WTC11 (cell line): ENCODE results near the gene IQCK. TPM values are rescaled to one million over a fixed set of nuclear protein-coding genes. Genes with fewer than 3 reads are reported as not detected.

Experiments used
- ATAC-seq: fragments of 200-7000 bp; cut with Tn5 transposase; 2 replicates; pipeline ENCODE4 v1.10.0; 2021; ENCODE audit warnings: mild to moderate bottlenecking, moderate library complexity
- CTCF ChIA-PET: fragments of 300-600 bp; sonication (Branson Sonifier 250); formaldehyde crosslinking; loops from one replicate; lab custom pipeline; 2021; ENCODE audit warnings: antibody characterized with exemption; lab: Charles Lee
- POLR2A ChIA-PET: fragments of 350-600 bp; sonication (Branson Sonifier 250); formaldehyde crosslinking; loops from one replicate; lab custom pipeline; 2021; ENCODE audit warnings: antibody characterized with exemption; lab: Charles Lee
- DNase-seq: peaks from one replicate; pipeline ENCODE4 v3.0.0; 2021; ENCODE audit warnings: low spot score
- H3K27ac Mint-ChIP-seq: 2 replicates; pipeline ENCODE4 v1.8.0; 2021; ENCODE audit warnings: mixed read lengths
- H3K27me3 Mint-ChIP-seq: 2 replicates; pipeline ENCODE4 v1.8.0; 2021; ENCODE audit warnings: low read depth, mild to moderate bottlenecking, moderate library complexity, mixed read lengths
- H3K36me3 Mint-ChIP-seq: 2 replicates; pipeline ENCODE4 v1.8.0; 2021; ENCODE audit warnings: mixed read lengths
- H3K4me1 Mint-ChIP-seq: 2 replicates; pipeline ENCODE4 v1.8.0; 2022; ENCODE audit warnings: mixed read lengths
- H3K4me3 Mint-ChIP-seq: 2 replicates; pipeline ENCODE4 v1.8.0; 2021; ENCODE audit warnings: mild to moderate bottlenecking, moderate library complexity, mixed read lengths
- H3K9me3 Mint-ChIP-seq: 2 replicates; pipeline ENCODE4 v1.8.0; 2021; ENCODE audit warnings: mixed read lengths
- CREM ChIP-seq: sonication (generic); formaldehyde crosslinking; IDR thresholded peaks from 2 replicates; pipeline ENCODE4 v1.8.1; 2022; ENCODE audit warnings: mild to moderate bottlenecking, missing genetic modification reagents, moderate library complexity
- ETV6 ChIP-seq: sonication (generic); formaldehyde crosslinking; IDR thresholded peaks from 2 replicates; pipeline ENCODE4 v1.8.1; 2022; ENCODE audit warnings: mild to moderate bottlenecking, missing genetic modification reagents
- FOXK1 ChIP-seq: sonication (generic); formaldehyde crosslinking; IDR thresholded peaks from 2 replicates; pipeline ENCODE4 v1.8.0; 2022; ENCODE audit warnings: mild to moderate bottlenecking, moderate library complexity, missing genetic modification reagents
- GABPB1 ChIP-seq: sonication (generic); formaldehyde crosslinking; IDR thresholded peaks from 2 replicates; pipeline ENCODE4 v1.8.1; 2023; ENCODE audit warnings: mild to moderate bottlenecking, missing genetic modification reagents
- RELA ChIP-seq: sonication (generic); formaldehyde crosslinking; IDR thresholded peaks from 2 replicates; pipeline ENCODE4 v1.8.1; 2022; ENCODE audit warnings: missing genetic modification reagents, mild to moderate bottlenecking, borderline replicate concordance
- RORB ChIP-seq: fragments of 250-450 bp; sonication (Bioruptor Pico); IDR thresholded peaks from 2 replicates; pipeline ENCODE4 v1.9.0; 2021; ENCODE audit warnings: mild to moderate bottlenecking
- total RNA-seq: library from RNA; stranded (reverse); gene quantifications from 3 replicates; pipeline ENCODE4 v1.2.3, GENCODE V29; 2021
- TF ChIP-seq, protein P1 (sequence below): sonication (generic); formaldehyde crosslinking; IDR thresholded peaks from 2 replicates; pipeline ENCODE4 v1.8.1; 2023; ENCODE audit warnings: mild to moderate bottlenecking, missing genetic modification reagents, borderline replicate concordance
- TF ChIP-seq, protein P2 (sequence below): sonication (generic); formaldehyde crosslinking; IDR thresholded peaks from 2 replicates; pipeline ENCODE4 v1.8.0; 2023; ENCODE audit warnings: mild to moderate bottlenecking, missing genetic modification reagents
- TF ChIP-seq, protein P3 (sequence below): sonication (generic); formaldehyde crosslinking; IDR thresholded peaks from 2 replicates; pipeline ENCODE4 v1.8.1; 2022; ENCODE audit warnings: missing genetic modification reagents, borderline replicate concordance
- TF ChIP-seq, protein P4 (sequence below): sonication (generic); formaldehyde crosslinking; IDR thresholded peaks from 2 replicates; pipeline ENCODE4 v1.8.1; 2023; ENCODE audit warnings: mild to moderate bottlenecking, missing genetic modification reagents, moderate library complexity
- TF ChIP-seq, protein P5 (sequence below): fragments of 250-450 bp; sonication (Bioruptor Pico); IDR thresholded peaks from 2 replicates; pipeline ENCODE4 v1.9.0; 2021; ENCODE audit warnings: mild to moderate bottlenecking, borderline replicate concordance

IQCK gene
- total RNA-seq, 1 experiment from 2014 or later: 5.8 TPM

DNA sequence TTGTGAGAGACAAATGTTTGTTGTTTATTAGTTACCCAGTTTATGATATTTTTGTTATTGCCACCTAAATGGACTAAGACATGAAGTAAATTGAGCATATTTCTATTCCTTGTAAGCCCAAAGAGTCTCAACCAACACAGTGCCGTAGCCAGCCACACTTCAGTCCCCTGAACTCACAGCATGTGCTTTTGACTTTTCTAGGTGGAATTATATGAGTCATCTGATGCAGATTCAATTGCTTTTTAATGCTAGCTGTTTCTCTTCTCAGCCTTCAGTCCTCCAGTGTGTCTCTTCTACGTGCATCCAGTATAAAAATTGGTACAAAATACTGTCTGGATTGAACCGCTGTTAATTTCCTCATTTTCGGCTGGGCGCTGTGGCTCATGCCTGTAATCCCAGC lies 39.0 kb downstream of the IQCK start:
- POLR2A ChIA-PET: no interaction called here
- CTCF ChIA-PET: no interaction called here
- no peaks in the 10 kb centered on the region for H3K9me3 Mint-ChIP-seq
- no peak overlapping the region for H3K4me3 Mint-ChIP-seq
- H3K27ac Mint-ChIP-seq: no peak overlapping the region; the same call in 1 of the 2 replicates
- H3K27me3 Mint-ChIP-seq: no peaks in the 10 kb centered on the region
- no peak for ATAC-seq
- peaks cover 7% of the 10 kb centered on the region for H3K4me1 Mint-ChIP-seq
- no peak for DNase-seq
- TF ChIP-seq, protein P1, sequence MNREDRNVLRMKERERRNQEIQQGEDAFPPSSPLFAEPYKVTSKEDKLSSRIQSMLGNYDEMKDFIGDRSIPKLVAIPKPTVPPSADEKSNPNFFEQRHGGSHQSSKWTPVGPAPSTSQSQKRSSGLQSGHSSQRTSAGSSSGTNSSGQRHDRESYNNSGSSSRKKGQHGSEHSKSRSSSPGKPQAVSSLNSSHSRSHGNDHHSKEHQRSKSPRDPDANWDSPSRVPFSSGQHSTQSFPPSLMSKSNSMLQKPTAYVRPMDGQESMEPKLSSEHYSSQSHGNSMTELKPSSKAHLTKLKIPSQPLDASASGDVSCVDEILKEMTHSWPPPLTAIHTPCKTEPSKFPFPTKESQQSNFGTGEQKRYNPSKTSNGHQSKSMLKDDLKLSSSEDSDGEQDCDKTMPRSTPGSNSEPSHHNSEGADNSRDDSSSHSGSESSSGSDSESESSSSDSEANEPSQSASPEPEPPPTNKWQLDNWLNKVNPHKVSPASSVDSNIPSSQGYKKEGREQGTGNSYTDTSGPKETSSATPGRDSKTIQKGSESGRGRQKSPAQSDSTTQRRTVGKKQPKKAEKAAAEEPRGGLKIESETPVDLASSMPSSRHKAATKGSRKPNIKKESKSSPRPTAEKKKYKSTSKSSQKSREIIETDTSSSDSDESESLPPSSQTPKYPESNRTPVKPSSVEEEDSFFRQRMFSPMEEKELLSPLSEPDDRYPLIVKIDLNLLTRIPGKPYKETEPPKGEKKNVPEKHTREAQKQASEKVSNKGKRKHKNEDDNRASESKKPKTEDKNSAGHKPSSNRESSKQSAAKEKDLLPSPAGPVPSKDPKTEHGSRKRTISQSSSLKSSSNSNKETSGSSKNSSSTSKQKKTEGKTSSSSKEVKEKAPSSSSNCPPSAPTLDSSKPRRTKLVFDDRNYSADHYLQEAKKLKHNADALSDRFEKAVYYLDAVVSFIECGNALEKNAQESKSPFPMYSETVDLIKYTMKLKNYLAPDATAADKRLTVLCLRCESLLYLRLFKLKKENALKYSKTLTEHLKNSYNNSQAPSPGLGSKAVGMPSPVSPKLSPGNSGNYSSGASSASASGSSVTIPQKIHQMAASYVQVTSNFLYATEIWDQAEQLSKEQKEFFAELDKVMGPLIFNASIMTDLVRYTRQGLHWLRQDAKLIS (CRISPR knock-in tag): no peak
- TF ChIP-seq ETV6: no peak
- TF ChIP-seq, protein P2, sequence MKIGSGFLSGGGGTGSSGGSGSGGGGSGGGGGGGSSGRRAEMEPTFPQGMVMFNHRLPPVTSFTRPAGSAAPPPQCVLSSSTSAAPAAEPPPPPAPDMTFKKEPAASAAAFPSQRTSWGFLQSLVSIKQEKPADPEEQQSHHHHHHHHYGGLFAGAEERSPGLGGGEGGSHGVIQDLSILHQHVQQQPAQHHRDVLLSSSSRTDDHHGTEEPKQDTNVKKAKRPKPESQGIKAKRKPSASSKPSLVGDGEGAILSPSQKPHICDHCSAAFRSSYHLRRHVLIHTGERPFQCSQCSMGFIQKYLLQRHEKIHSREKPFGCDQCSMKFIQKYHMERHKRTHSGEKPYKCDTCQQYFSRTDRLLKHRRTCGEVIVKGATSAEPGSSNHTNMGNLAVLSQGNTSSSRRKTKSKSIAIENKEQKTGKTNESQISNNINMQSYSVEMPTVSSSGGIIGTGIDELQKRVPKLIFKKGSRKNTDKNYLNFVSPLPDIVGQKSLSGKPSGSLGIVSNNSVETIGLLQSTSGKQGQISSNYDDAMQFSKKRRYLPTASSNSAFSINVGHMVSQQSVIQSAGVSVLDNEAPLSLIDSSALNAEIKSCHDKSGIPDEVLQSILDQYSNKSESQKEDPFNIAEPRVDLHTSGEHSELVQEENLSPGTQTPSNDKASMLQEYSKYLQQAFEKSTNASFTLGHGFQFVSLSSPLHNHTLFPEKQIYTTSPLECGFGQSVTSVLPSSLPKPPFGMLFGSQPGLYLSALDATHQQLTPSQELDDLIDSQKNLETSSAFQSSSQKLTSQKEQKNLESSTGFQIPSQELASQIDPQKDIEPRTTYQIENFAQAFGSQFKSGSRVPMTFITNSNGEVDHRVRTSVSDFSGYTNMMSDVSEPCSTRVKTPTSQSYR (CRISPR knock-in tag): no peak
- no peak for TF ChIP-seq FOXK1 (CRISPR knock-in tag)
- no peak for TF ChIP-seq RORB (CRISPR knock-in tag)
- TF ChIP-seq, protein P3, sequence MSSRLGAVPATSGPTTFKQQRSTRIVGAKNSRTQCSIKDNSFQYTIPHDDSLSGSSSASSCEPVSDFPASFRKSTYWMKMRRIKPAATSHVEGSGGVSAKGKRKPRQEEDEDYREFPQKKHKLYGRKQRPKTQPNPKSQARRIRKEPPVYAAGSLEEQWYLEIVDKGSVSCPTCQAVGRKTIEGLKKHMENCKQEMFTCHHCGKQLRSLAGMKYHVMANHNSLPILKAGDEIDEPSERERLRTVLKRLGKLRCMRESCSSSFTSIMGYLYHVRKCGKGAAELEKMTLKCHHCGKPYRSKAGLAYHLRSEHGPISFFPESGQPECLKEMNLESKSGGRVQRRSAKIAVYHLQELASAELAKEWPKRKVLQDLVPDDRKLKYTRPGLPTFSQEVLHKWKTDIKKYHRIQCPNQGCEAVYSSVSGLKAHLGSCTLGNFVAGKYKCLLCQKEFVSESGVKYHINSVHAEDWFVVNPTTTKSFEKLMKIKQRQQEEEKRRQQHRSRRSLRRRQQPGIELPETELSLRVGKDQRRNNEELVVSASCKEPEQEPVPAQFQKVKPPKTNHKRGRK (CRISPR knock-in tag): no peak
- TF ChIP-seq CREM (CRISPR knock-in tag): no peak
- no peak for TF ChIP-seq RELA (CRISPR knock-in tag)
- TF ChIP-seq, protein P4, sequence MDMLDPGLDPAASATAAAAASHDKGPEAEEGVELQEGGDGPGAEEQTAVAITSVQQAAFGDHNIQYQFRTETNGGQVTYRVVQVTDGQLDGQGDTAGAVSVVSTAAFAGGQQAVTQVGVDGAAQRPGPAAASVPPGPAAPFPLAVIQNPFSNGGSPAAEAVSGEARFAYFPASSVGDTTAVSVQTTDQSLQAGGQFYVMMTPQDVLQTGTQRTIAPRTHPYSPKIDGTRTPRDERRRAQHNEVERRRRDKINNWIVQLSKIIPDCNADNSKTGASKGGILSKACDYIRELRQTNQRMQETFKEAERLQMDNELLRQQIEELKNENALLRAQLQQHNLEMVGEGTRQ (CRISPR knock-in tag): no peak
- no peaks in the 10 kb centered on the region for H3K36me3 Mint-ChIP-seq

DNA sequence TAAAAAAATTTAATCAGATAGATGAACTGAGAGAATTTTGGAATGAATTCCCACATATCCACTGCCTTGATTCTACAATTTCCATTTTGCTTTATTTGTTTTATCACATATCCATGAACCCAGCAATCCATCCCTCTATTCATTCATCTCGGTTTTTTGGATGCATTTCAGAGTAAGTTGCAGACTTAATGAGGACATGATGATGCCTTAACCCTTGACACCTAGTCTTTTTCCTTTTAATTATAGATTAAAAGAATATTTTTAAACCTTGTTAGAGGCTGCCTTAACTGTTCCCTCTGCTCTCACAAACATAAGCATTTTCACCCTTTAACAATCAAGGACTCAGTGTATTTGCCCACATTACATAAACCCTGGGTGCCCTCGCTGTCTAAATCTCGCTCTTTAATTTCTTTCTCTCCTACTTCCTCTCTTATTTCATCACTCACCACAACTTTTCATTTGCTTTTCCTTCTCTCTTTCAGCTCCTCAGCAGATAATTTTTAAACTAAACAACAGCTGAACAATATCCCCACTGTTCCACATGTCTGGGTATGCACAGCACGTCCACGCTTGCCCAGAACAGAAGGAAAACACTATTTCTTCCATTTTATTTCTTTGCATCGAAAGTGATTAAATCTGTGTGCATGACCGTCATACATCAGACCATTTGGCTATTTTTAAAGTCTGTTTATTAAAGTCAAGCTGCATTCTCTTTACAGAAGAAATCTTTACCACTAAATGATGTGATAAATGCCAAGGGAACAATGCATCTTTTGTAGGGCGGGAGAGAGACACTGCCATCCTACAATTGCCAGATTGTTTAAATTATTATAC lies 39.9 kb downstream of the IQCK start:
- H3K27me3 Mint-ChIP-seq: no peaks in the 10 kb centered on the region
- H3K36me3 Mint-ChIP-seq: no peaks in the 10 kb centered on the region
- no peak overlapping the region for H3K4me3 Mint-ChIP-seq
- no peaks in the 10 kb centered on the region for H3K9me3 Mint-ChIP-seq
- POLR2A ChIA-PET: no interaction called here
- 0 out of 2 replicates have a peak overlapping the region, but pooled peaks have one; percentile 24 for H3K27ac Mint-ChIP-seq
- no peak for DNase-seq
- ATAC-seq: no peak
- peaks cover 9% of the 10 kb centered on the region for H3K4me1 Mint-ChIP-seq
- TF ChIP-seq, protein P1 (CRISPR knock-in tag): no peak
- peak; percentile 71 for TF ChIP-seq GABPB1 (CRISPR knock-in tag)
- TF ChIP-seq, protein P5, sequence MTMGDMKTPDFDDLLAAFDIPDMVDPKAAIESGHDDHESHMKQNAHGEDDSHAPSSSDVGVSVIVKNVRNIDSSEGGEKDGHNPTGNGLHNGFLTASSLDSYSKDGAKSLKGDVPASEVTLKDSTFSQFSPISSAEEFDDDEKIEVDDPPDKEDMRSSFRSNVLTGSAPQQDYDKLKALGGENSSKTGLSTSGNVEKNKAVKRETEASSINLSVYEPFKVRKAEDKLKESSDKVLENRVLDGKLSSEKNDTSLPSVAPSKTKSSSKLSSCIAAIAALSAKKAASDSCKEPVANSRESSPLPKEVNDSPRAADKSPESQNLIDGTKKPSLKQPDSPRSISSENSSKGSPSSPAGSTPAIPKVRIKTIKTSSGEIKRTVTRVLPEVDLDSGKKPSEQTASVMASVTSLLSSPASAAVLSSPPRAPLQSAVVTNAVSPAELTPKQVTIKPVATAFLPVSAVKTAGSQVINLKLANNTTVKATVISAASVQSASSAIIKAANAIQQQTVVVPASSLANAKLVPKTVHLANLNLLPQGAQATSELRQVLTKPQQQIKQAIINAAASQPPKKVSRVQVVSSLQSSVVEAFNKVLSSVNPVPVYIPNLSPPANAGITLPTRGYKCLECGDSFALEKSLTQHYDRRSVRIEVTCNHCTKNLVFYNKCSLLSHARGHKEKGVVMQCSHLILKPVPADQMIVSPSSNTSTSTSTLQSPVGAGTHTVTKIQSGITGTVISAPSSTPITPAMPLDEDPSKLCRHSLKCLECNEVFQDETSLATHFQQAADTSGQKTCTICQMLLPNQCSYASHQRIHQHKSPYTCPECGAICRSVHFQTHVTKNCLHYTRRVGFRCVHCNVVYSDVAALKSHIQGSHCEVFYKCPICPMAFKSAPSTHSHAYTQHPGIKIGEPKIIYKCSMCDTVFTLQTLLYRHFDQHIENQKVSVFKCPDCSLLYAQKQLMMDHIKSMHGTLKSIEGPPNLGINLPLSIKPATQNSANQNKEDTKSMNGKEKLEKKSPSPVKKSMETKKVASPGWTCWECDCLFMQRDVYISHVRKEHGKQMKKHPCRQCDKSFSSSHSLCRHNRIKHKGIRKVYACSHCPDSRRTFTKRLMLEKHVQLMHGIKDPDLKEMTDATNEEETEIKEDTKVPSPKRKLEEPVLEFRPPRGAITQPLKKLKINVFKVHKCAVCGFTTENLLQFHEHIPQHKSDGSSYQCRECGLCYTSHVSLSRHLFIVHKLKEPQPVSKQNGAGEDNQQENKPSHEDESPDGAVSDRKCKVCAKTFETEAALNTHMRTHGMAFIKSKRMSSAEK: no peak
- TF ChIP-seq, all 79 proteins: peak for 1
- CTCF ChIA-PET: no interaction called here
